ENCODE results near the gene ZFR. TPM values are rescaled to one million over a fixed set of nuclear protein-coding genes. Genes with fewer than 3 reads are reported as not detected.

Gene ZFR
- total RNA-seq, 1 donor = 86.1 TPM

DNA sequence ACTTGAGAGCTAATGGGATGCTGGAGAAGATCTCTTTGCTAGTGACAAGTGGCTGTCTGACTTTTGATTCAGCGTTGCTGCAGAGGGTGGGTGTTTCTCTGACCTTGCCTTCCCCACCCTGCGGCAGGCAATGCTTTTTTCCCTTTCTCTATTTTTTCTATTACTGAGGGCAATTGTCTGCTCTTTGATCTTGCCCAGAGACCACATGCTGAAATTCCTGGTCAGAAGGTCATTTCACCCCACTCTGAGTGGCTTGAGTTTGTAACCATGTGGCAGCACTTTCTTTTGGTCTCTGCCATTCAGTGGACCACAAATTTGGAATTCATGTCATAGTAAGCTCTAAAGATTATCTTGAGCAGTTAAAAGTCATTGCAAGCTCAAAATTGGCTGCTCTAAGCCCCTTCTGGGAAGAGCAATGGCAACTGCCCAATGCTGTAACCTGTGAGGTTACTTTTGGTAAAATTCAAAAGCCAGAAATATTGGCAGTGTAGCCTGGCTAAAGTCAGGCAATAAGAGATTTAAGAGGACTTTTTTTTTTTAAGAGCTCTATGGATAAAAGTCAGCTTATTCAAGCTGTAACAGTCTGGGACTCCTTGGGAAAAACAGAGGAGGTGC, 101.4 kb downstream of the ZFR start:
- no peak for DNase-seq (ENCODE audit: insufficient read length, low spot score, missing footprints)
- Histone ChIP-seq H3K9me3 (ENCODE audit: low read depth, low read length) (peaks cover 2% of the 10 kb centered on the region), H3K36me3 (ENCODE audit: insufficient read depth, low read length) (no peaks in the 10 kb centered on the region), H3K79me2 (ENCODE audit: insufficient read depth, low read length) (no peaks in the 10 kb centered on the region), H3K4me2 (ENCODE audit: insufficient read depth, low read length) (no peak overlapping the region), H3K4me3 (ENCODE audit: insufficient read depth, low read length) (no peak overlapping the region), H3K4me1 (ENCODE audit: insufficient read depth, low read length) (no peaks in the 10 kb centered on the region), H3K27ac (ENCODE audit: low read depth, low read length) (no peak overlapping the region), H4K20me1 (ENCODE audit: insufficient read depth, low read length) (no peaks in the 10 kb centered on the region), H2AFZ (ENCODE audit: low read length) (no peak overlapping the region), H3K27me3 (ENCODE audit: insufficient read depth, low read length) (no peaks in the 10 kb centered on the region)
- TF ChIP-seq, protein P1, sequence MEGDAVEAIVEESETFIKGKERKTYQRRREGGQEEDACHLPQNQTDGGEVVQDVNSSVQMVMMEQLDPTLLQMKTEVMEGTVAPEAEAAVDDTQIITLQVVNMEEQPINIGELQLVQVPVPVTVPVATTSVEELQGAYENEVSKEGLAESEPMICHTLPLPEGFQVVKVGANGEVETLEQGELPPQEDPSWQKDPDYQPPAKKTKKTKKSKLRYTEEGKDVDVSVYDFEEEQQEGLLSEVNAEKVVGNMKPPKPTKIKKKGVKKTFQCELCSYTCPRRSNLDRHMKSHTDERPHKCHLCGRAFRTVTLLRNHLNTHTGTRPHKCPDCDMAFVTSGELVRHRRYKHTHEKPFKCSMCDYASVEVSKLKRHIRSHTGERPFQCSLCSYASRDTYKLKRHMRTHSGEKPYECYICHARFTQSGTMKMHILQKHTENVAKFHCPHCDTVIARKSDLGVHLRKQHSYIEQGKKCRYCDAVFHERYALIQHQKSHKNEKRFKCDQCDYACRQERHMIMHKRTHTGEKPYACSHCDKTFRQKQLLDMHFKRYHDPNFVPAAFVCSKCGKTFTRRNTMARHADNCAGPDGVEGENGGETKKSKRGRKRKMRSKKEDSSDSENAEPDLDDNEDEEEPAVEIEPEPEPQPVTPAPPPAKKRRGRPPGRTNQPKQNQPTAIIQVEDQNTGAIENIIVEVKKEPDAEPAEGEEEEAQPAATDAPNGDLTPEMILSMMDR (IDR thresholded peaks at IDR 0.05; ENCODE audit: extremely low read depth, low read depth, low read length) = no peak

DNA sequence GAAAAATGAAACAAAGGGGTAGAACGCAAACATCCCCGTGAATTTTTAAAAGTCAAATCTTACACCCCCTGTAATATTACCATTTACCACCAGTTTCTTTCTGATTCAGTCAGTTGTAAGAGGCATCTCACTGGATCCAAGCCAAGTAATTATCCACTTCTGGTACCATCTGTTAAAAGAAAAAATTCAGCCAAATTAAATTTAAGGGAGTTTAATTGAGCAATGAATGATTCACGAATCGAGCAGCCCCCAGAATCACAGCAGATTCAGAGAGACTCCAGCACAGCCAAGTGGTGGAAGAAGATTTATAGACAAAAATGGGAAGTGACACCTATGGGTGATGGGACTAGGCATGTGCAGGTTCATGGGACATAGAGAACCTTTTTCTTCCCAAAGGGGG, 101.9 kb downstream of the ZFR start:
- H3K36me3 ChIP-seq (ENCODE audit: insufficient read depth, low read length) = no peaks in the 10 kb centered on the region
- no peak for DNase-seq (ENCODE audit: insufficient read length, low spot score, missing footprints)
- no peaks in the 10 kb centered on the region for H4K20me1 ChIP-seq (ENCODE audit: insufficient read depth, low read length)
- no peak overlapping the region for H3K4me2 ChIP-seq (ENCODE audit: insufficient read depth, low read length)
- peaks cover 2% of the 10 kb centered on the region for H3K9me3 ChIP-seq (ENCODE audit: low read depth, low read length)
- no peaks in the 10 kb centered on the region for H3K4me1 ChIP-seq (ENCODE audit: insufficient read depth, low read length)
- no peaks in the 10 kb centered on the region for H3K79me2 ChIP-seq (ENCODE audit: insufficient read depth, low read length)
- TF ChIP-seq, protein P1 (IDR thresholded peaks at IDR 0.05; ENCODE audit: extremely low read depth, low read depth, low read length) = no peak
- no peak overlapping the region for H3K4me3 ChIP-seq (ENCODE audit: insufficient read depth, low read length)
- H2AFZ ChIP-seq (ENCODE audit: low read length) = no peak overlapping the region
- H3K27ac ChIP-seq (ENCODE audit: low read depth, low read length) = no peak overlapping the region
- H3K27me3 ChIP-seq (ENCODE audit: insufficient read depth, low read length) = no peaks in the 10 kb centered on the region

DNA sequence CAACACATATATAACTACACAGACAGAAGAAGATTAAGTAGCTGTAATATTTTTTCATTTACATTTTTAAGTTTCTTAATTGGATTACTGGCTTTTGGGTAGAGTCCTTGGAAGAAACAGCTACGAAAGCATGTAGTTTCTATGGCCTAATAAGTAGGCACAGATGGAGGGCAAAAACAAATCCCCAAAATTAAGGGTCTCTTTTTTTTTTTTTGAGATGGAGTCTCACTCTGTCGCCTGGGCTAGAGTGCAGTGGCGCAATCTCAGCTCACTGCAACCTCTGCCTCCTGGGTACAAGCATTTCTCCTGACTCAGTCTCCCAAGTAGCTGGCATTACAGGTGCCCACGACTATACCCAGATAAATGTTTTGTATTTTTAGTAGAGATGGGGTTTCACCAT, 104.7 kb downstream of the ZFR start:
- Histone ChIP-seq H3K27ac (ENCODE audit: low read depth, low read length) (no peak overlapping the region), H3K4me2 (ENCODE audit: insufficient read depth, low read length) (no peak overlapping the region), H3K36me3 (ENCODE audit: insufficient read depth, low read length) (no peaks in the 10 kb centered on the region), H3K4me1 (ENCODE audit: insufficient read depth, low read length) (no peaks in the 10 kb centered on the region), H2AFZ (ENCODE audit: low read length) (no peak overlapping the region), H3K9me3 (ENCODE audit: low read depth, low read length) (peaks cover 2% of the 10 kb centered on the region), H4K20me1 (ENCODE audit: insufficient read depth, low read length) (no peaks in the 10 kb centered on the region), H3K27me3 (ENCODE audit: insufficient read depth, low read length) (no peaks in the 10 kb centered on the region), H3K79me2 (ENCODE audit: insufficient read depth, low read length) (no peaks in the 10 kb centered on the region), H3K4me3 (ENCODE audit: insufficient read depth, low read length) (no peak overlapping the region)
- TF ChIP-seq, protein P1 (IDR thresholded peaks at IDR 0.05; ENCODE audit: extremely low read depth, low read depth, low read length) = no peak
- no peak for DNase-seq (ENCODE audit: insufficient read length, low spot score, missing footprints)

DNA sequence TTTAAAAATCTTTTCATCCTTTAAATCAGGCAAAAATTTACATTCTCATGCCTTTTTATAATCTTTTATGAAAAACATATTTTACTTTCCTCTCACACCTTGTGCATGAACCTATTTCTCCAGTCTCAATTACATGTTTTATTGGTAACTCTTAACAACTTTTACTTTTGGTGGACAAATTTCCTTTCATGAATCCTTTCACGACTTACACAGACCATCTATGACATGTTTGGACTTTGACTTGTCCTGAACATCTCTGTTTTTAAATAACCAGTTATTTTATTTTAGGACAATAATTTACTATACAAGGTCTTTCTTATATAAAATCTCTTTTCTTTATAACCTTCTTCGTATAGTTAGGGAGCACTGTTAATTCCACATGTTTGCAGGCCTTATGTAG, 105.3 kb downstream of the ZFR start:
- peaks cover 2% of the 10 kb centered on the region for H3K9me3 ChIP-seq (ENCODE audit: low read depth, low read length)
- H2AFZ ChIP-seq (ENCODE audit: low read length) = no peak overlapping the region
- H3K36me3 ChIP-seq (ENCODE audit: insufficient read depth, low read length) = no peaks in the 10 kb centered on the region
- no peaks in the 10 kb centered on the region for H3K79me2 ChIP-seq (ENCODE audit: insufficient read depth, low read length)
- no peak overlapping the region for H3K4me2 ChIP-seq (ENCODE audit: insufficient read depth, low read length)
- H3K4me3 ChIP-seq (ENCODE audit: insufficient read depth, low read length) = no peak overlapping the region
- TF ChIP-seq, protein P1 (IDR thresholded peaks at IDR 0.05; ENCODE audit: extremely low read depth, low read depth, low read length) = no peak
- H3K27me3 ChIP-seq (ENCODE audit: insufficient read depth, low read length) = no peaks in the 10 kb centered on the region
- no peaks in the 10 kb centered on the region for H3K4me1 ChIP-seq (ENCODE audit: insufficient read depth, low read length)
- H4K20me1 ChIP-seq (ENCODE audit: insufficient read depth, low read length) = no peaks in the 10 kb centered on the region
- no peak overlapping the region for H3K27ac ChIP-seq (ENCODE audit: low read depth, low read length)
- DNase-seq (ENCODE audit: insufficient read length, low spot score, missing footprints) = no peak
